AG10803 (cell line): ENCODE data around the gene MMP13.

ENCODE experiments used
- DNase-seq: peaks from one replicate; pipeline ENCODE4 v3.0.0; 2010; ENCODE audit warnings: low read depth
- H3K4me3 ChIP-seq: 2 replicates; pipeline ENCODE4 v1.5.1; 2011; ENCODE audit warnings: mild to moderate bottlenecking, low read length, control low read depth
- TF ChIP-seq, protein P1 (sequence below): conservative IDR thresholded peaks from 2 replicates; pipeline ENCODE4 v1.5.1; 2011; ENCODE audit warnings: mild to moderate bottlenecking, low read length, control low read depth, inconsistent platforms

Gene MMP13

DNA sequence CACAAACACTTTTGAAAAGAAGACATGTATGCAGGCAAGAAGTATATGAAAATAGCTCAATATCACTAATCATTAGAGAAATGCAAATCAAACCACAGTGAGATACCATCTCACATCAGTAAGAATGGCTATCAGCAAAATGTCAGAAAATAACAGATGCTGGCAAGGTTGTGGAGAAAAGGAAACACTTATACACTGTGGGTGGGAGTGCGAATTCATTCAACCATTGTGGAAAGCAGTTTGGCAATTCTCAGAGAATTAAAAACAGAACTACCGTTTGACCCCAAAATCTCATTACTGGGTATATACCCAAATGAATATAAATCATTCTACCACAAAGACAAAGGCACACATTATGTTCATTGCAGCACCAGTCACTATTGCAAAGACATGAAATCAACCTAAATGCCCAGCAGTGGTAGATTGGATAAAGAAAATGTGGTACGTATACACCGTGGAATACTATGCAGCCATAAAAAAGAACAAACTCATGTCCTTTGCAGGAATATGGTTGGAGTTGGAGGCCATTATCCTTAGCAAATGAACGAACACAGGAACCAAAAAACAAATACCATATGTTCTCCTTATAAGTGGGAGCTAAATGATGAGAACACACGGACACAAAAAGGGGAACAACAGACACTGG lies 18.5 kb downstream of the MMP13 start:
- DNase-seq: no peak
- TF ChIP-seq, protein P1, sequence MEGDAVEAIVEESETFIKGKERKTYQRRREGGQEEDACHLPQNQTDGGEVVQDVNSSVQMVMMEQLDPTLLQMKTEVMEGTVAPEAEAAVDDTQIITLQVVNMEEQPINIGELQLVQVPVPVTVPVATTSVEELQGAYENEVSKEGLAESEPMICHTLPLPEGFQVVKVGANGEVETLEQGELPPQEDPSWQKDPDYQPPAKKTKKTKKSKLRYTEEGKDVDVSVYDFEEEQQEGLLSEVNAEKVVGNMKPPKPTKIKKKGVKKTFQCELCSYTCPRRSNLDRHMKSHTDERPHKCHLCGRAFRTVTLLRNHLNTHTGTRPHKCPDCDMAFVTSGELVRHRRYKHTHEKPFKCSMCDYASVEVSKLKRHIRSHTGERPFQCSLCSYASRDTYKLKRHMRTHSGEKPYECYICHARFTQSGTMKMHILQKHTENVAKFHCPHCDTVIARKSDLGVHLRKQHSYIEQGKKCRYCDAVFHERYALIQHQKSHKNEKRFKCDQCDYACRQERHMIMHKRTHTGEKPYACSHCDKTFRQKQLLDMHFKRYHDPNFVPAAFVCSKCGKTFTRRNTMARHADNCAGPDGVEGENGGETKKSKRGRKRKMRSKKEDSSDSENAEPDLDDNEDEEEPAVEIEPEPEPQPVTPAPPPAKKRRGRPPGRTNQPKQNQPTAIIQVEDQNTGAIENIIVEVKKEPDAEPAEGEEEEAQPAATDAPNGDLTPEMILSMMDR: no peak
- H3K4me3 ChIP-seq: no peak overlapping the region

DNA sequence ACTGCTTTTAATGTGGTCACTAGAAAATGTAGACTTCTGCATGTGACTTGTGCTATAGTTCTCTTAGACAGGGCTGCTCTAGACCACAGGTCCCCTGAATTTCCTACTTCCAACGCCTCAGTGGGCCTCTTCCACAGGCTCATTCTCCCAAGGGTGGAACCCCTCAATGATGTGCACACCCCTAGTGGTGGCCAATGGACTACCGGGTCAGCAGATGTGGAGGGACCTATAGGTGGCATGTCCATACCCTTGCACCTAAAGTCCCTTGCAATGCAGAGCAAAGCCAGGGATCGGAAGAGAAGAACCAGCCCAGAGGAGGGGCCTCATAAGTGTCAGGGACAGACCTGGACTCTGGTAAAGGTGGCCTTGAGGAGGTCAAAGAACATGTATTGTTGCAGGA lies 20.0 kb downstream of the MMP13 start:
- TF ChIP-seq, protein P1: 0 out of 2 replicates have a peak, but pooled peaks have one; percentile 10
- no peak overlapping the region for H3K4me3 ChIP-seq
- no peak for DNase-seq

DNA sequence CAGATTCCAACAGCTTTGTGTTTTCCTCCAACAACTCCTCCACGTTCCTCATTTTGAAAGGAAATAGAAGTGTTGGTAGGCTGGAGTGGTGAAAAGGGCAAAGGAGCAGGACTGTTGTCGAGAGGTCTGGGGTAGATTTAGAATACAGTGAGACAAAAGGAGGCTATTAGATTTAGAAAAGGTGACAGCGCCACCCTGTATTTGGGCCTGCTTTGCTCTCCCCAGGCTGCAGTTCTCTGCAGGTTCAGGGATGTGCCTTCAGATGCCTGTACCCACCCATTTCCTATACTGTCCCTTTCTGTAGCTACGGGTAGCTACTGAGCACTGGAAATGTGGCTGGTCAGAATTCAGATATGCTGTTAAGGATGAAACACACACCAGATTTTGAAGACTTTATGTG lies 20.8 kb downstream of the MMP13 start:
- no peak for DNase-seq
- TF ChIP-seq, protein P1: no peak
- no peak overlapping the region for H3K4me3 ChIP-seq

DNA sequence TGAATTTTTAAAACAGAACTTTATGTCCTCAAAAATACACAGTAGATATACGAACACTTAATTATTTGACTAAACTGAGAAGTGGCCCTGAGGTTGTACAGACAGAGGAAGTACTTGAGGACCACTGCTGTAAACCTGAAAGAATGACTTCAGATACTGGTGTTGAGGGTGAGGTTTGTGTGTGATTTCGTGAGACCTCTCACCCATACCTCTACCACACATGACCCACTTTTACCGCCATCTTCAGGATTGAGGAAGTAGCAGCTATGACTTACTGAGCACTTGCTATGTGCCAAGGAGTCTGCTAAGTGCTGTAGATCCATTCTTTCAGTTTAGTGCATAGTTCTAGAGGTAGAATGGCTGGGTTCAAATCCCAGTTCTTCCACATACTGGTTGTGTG lies 21.9 kb downstream of the MMP13 start:
- no peak for DNase-seq
- TF ChIP-seq, protein P1: no peak
- no peak overlapping the region for H3K4me3 ChIP-seq

DNA sequence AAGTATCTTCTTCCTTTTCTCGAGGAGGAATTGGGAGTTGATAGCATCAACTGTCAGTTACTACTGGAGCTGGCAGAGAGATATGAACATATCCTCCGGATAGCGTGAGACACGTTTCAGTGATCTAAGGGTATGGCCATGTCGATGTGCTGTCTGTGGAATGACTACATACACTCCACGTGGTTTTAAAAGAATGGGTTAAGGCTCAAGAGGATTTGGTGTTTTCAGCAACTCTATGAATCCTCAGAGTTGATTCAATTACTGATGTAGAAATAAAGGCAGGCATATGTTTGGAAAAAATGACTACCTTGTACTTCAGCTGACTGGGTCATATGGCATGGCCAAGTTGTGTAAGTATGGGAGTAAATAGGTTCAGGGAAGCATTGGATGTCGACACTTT lies 22.9 kb downstream of the MMP13 start:
- peak; percentile 51 for DNase-seq
- no peak overlapping the region for H3K4me3 ChIP-seq
- TF ChIP-seq, protein P1: no peak

DNA sequence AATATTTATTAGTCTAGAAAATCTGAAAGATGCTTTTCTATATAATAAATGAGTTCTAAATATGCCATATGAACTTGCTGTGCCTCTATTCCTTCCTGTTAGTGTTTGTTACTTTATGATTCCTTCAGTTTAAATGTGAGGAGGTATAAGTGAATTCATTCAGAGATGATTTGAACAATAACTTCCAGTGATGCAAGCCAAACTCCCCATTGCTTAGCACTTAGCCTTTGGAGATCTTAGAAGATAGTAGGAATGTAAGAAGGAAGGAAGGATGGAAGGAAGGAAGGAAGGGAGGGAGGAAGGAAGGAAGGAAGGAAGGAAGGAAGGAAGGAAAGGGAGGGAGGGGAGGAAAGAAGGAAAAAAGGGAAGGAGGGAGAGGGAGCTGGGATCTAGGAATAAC lies 25.1 kb downstream of the MMP13 start:
- no peak for DNase-seq
- H3K4me3 ChIP-seq: no peak overlapping the region
- TF ChIP-seq, protein P1: no peak

DNA sequence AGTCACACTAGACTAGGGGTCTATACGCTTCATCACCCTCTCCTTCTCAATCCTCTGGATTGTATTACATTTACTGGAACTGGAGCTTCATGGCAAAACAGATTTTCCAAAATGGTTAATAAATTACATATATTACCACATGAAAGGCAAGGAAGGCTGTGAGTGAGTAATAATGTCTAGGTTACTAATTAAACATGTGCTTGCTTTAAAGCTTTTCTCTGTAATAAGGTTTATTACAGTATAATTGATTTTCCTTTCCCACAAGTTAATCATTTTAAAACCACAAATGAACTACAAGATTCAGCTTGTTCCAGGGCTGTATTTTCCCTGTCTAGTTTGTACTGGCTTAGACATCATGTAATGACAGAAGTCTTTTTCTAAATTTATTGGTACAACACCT lies 25.6 kb downstream of the MMP13 start:
- H3K4me3 ChIP-seq: no peak overlapping the region
- no peak for DNase-seq
- TF ChIP-seq, protein P1: no peak
